ENCODE measurements around the gene XPNPEP3. TPM values are rescaled to one million over a fixed set of nuclear protein-coding genes. Genes with fewer than 3 reads are reported as not detected.

Gene XPNPEP3
- total RNA-seq, 1 donor from 2014 or later, result 14.7 TPM

DNA sequence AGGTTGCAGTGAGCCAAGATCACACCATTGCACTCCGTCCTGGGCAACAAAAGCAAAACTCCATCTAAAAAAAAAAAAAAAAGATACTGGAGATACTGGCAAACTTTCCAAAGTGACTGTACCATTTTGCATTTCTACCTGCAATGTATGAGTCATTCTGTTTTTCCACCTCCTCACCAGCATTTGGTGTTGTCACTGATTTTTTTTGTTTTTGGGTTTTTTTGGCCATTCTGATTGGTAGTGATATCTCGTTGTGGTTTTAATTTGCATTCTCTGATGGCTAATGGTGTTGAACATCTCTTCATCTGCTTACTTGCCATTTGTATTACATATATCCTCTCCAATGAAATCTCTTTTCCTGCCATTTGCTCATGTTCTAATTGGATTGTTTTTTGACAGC, 82.3 kb downstream of the XPNPEP3 start:
- DNase-seq (ENCODE audit: low read depth), result no peak

DNA sequence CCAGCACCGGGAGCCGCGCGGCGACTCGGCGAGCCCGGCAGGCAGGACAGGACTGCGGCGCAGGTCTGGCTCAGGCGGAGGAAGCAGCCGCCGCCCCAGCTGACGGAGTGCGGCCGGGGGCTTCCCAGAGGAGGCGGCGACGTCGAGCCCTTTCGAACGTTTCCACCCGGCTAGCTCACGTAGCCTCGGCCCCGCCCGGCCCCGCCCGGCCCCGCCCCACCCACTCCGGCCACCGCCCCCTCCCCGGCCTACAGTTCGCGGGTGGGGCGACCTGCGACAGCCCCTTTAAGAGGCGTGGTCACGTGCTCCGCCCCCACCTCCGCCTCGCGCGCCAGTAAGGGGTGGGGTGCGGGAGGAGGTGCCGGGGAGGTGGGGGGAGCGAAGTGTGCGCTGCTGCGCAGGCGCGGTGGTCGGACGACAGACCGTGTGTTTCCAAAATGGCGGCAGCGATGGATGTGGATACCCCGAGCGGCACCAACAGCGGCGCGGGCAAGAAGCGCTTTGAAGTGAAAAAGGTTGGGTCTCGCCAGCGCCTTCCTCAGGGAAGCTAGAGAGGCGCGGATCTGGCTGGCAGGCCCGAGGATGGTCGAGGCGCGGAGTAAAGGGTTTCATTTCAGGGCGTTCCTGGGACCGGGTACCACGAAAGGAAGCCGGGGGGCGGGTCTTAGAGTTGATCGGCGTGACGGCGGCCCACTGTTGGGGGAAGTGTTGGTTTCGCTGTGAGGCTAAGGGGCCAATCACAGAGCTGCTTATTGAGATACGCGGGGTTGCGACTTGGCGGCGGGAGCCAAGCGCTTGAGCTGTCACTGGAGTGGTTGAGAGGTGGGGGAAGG, 94.2 kb downstream of the XPNPEP3 start, which contains the start of gene RBX1:
RBX1 (plus strand) TSS at position 417 of the 833 bp plus-strand sequence; CDS start at position 438, 21 bp downstream.
- DNase-seq (ENCODE audit: low read depth), result peak; percentile 95

DNA sequence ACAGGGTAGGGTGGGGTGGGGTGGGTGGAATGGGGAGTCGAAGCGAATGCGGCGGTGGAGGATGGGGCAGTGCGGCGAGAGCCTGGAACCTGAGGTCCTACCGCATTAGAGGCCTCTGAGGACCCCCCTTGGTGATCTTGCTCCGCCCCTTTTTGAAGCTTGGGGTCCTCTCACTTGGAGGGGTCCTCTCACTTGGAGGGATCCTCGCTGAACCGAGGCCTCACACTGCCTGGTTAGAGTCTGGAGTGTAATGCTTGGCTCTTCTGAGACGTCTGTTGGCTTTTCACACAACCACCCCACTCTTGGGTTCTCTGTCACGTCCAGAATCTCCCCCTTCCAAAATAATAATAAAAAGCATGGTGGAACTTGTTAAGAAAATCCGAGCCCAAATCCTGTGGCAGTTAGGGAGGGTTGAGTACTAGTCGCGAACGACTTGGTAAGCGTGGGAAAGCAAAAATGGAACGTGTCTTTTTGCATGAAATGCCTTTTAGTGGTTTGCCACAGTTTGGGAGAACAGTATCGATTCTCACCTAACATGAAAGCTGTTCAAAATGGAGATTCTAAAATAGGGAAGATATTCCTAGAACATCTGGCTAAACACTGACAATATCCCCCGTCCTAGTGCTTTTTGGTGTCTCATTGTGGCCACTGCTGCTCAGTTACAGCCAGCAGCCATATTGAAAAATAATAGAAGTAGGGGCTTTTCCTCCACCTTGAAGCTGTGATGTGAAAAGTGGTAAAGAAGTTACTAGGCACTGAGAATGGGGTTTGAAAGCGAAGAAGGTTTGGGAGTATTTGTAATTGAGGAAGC, 95.1 kb downstream of the XPNPEP3 start:
- peak; percentile 22 for DNase-seq (ENCODE audit: low read depth)

DNA sequence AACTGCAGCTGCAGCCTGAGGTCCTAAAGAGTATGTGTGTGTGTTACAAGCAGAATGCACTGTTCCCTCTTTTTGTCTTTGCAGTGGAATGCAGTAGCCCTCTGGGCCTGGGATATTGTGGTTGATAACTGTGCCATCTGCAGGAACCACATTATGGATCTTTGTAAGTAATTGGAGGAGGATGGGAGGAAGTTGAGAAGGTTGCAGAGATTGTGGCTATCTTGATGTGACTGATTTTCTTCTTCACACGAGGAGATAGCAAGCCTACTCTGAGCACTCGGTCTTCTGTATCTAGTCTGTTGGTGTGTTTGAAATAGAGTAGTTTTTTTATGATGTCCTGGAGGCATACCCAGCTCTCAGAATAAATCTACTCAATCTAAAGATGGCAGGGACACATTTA, 96.5 kb downstream of the XPNPEP3 start:
- no peak for DNase-seq (ENCODE audit: low read depth)

DNA sequence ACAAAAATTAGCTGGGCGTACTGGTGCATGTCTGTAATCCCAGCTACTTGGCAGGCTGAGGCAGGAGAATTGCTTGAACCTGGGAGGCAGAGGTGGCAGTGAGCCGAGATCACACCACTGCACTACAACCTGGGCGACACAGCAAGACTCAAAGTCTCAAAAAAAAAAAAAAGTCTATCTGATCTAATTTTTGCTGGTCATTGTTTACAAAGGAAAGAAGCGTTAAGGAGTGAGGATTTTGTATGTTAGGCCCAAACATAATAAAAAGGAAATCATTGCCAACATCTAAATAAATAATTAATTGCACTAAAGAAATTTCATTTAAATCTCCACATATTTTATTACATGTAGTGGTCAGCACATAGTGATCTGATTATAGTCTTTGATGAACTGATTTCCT, 97.2 kb downstream of the XPNPEP3 start:
- no peak for DNase-seq (ENCODE audit: low read depth)

DNA sequence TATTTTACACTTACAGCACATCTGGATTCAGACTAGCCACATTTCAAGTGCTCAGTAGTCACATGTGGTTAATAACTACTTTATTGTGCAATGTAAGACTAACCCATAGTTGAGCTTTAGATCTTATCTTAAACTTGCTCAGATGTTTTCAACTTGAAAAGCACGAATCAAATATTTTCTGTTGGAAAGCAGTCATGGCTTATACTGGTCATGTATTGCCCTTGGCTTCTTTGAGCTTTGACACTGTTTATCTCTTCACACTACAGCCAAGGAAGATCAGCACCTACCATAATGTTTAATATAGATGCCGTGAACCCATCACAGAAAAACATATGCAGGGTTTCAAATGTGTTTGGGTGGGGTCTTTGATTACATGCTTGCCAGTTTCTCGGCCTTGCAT, 98.6 kb downstream of the XPNPEP3 start:
- no peak for DNase-seq (ENCODE audit: low read depth)

DNA sequence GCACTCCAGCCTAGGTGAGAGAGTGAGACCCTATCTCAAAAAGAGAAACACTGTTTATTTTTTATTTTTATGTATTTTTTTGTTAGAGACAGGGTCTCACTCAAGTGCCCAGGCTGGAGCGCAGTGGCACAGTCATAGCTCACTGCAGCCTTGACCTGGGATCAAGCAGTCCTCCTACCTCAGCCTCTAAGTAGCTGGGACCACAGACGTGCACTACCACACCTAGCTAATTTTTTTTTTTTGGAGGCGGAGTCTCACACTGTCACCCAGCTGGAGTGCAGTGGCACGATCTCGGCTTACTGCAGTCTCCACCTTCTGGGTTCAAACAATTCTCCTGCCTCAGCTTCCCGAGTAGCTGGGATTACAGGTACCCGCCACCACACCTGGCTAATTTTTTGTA, 100.7 kb downstream of the XPNPEP3 start:
- no peak for DNase-seq (ENCODE audit: low read depth)

DNA sequence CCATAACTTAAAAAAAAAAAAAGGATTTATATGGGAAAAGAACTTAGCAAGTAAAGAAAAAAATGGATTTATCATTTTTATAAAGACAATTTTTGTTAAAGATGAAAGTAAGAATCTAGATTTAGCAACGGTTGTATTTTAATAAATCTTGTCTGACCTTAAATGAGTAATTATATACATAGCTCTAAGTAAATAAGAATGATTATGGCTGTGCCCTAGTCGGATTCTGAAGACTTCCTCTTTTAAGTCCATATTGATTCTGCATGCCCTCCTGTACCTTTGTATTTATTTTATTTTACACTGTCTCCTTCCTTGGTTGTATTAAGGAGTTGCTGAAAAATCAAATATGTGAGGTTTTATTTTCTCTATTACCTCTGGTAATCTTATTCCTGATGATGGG, 101.4 kb downstream of the XPNPEP3 start:
- DNase-seq (ENCODE audit: low read depth), result no peak

DNA sequence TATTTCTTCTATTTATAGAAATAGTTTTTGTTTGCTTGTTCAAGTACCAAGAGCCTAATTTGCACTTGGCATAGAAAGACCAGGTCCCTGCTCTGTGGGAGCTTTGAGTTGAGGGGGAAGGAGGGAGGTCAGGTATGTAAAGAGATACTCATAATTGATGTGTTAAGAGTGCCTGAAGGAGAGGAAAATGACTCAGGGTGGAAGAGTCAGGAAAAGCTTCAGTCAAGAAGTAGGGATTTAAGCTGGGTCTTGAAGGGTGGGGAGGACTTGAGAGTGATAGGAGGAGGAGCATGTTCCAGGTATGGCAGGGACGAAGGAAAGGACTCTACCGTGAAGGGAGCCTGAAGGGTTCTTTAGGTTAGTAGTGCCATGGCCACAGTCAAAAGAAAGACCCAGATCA, 103.2 kb downstream of the XPNPEP3 start:
- DNase-seq (ENCODE audit: low read depth), result no peak

DNA sequence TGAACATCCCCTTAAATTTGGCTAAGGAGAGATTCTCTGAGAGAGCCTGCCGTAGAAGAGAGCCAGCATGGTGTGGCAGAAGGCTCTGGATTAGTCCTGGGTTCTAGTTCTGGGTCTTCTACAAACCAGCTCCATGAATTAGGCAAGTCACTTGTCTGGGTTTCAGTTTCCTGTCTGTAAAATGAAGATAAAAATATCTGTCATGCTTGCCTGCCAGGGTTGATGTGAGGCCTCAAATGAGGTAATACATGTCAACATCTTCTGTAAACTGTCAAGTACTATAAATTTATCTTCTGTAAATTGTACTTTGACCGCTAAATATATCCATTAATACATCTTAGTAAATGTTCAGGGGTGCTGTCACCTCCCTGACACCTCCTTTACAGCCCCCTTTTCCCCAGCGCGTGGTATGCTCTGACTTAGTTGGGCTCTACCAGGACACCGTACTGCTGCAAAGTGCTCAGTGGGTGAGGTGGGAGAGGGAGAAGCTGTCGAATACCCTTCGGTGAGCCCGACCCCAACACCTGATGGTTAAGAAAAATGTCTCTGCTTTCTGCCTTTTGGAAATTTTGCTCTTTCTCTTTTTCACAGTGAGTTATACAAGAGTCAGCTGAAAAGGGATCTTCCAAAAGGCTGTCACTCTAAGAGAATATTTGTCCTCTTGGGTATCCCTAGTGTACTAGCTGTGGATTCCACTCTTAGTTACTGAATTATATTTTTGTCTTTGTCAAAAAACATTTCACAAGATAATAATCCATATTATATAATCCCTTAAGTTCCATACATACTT, 109.2 kb downstream of the XPNPEP3 start:
- no peak for DNase-seq (ENCODE audit: low read depth)

DNA sequence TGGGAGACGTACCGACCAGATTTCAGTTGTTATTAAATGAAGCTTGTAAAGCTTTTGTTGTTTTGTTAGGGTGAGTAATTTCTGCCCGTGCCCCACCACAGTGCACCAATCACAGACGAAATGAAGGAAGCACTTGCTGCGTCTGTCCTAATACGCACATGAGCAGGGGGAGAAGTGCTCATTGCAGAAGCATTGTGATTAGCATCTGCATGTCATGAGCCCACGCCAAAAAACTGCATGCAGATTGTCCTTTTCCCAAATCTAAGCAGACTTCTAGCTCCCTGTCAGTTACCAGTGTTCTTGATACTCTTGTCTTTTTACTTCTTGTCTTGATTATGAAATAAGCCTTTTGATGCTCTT, 109.8 kb downstream of the XPNPEP3 start:
- no peak for DNase-seq (ENCODE audit: low read depth)

DNA sequence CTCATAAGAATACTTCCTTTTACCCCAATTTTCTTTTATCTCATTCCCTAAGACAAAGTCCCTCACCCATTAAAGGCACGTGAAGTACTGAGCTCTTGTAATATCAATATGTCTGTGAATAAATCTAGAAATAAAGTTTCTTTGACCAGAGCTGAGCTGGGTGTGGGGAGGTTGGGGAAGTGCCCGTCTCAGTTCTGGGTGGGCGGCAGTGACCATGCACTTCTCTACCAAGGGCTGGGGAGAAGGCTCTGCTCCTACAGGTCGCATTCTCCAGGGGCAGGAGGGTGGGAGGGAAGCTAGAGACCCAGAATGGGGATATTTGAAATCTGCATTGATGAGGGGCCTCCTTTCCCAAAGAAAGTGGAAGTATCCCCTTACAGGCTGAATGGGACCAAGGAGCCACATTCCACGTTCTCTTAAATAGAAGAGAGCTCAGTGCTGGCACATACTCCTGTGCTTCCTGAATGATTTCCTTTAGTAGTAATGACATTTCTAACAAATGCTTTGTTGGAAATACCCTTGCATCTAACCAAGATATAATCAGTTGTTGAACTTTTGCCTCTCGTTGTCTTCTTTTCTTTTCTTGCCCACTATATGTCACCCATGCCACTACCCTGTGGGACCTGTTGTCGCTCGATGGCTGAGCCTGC, 110.3 kb downstream of the XPNPEP3 start:
- no peak for DNase-seq (ENCODE audit: low read depth)

DNA sequence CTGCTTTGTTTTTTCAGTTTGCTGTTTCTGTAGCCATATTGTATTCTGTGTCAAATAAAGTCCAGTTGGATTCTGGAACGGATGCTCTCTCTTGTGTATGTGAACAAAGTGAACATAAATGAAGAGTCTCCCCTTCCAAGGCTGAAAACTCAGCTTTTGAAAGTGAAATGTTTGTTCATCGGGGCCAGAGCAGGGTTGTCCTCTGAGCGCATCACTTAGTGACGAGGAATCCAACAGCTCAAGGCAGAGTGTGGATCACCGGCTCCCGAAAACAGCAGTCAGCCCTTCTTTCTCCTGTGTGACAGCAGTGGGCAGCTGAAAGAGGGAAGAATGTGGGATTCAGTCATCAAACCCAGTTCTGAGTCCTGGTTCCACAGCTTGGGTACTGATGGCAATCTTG, 115.6 kb downstream of the XPNPEP3 start:
- no peak for DNase-seq (ENCODE audit: low read depth)

DNA sequence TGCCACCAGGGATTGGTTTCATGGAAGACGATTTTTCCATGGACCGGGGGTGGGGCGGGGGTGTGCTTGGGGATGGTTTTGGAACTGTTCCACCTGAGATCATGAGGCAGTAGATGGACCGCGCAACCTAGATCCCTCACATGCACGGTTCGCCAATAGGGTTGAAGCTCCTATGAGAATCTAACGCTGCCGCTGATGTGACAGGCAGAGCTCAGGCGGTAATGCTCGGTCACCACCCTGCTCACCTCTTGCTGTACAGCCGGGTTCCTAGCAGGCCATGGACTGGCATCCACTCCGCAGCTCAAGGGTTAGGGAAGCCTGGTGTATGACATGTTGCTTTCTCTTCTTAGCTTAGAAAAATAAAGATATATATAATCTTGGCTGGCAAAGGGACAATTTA, 116.2 kb downstream of the XPNPEP3 start:
- no peak for DNase-seq (ENCODE audit: low read depth)

DNA sequence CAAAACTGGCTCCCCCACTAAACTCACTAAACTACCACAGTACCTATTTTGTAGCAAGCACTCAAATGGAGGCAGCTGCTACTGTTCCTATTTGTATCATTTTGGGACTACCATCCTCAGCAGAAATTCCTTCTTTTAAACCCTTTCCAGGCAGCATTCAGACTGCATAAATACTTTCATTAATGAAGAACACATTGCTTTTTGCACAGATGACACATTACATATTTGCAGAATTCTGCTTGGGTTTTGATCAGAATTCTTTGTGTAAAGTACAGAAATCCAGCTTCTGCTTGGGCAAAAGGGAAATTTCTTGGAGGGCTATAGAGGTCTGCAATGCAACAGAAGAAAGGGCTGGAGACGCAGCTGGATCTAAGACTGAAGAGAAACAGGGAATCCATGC, 118.4 kb downstream of the XPNPEP3 start:
- no peak for DNase-seq (ENCODE audit: low read depth)

DNA sequence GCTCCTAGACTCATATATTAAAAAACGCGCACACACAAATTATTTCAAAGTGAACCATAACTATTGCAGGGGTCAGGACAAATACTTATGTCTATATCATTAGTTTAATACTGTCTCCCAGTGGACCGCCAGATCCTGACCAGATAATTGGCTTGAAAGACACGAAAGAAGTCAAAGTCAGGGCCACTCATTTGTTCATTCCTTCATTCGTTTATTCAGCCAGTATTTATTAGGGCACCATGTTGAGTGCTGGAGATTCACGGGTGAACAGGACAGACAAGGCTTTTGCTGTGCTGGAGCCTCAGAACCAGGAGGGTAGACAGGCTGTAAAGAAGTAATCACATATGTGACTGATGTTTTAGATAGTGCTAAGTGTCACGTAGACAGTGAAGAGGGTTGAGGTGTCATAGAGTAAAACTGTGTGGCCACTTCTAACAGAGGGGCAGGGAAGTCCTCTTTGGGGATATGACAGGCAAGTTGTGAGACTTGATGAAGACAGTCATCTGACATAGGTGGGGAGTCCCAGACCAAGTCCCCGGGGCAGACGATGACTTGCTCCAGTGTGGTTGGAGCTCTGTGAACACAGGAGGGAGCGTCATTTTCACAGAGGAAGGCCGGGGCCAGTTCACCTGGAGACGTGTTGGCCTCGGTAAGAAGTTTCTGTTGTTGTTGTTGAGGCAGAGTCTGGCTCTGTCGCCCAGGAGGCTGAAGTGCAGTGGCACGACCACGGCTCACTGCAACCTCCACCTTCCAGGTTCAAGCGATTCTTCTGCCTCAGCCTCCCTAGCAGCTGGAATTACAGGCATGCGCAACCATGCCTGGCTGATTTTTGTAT, 120.1 kb downstream of the XPNPEP3 start:
- no peak for DNase-seq (ENCODE audit: low read depth)

DNA sequence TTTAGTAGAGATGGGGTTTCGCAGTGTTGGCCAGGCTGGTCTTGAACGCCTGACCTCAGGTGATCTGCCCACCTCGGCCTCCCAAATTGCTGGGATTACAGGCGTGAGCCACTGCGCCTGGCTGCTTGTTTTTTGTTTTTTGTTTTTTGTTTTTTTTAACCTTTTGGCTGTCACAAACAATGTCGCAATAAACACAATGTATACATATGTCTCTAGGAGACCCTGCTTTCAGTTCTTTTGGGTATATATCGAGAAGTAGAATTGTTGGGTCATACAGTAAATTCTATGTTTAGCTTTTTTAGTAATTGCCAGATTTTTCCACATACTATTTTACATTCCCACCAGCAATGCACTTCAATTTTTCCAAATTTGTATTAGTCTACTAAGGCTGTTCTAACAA, 122.2 kb downstream of the XPNPEP3 start:
- no peak for DNase-seq (ENCODE audit: low read depth)

DNA sequence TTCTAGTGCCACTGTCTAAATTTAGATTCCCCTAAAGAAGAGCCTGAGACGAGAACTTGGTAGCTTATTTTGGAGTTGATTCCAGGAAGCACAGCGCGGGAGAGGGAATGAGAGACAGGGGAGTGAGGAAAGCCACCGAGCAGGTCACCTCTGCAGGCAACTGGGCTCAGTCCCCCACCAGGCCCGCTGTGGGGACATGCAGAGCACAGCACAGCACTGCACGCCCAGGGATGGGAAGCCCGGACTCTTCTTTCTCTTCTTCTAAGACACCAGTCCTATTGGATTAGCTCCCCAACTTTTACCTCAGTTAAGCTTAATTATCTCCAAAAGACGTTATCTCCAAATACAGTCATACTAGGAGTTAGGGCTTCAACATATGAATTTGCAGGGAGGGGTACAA, 122.9 kb downstream of the XPNPEP3 start:
- no peak for DNase-seq (ENCODE audit: low read depth)
